ENCODE results near the gene NLRP11. TPM values are rescaled to one million over a fixed set of nuclear protein-coding genes. Genes with fewer than 3 reads are reported as not detected.

NLRP11 gene
- total RNA-seq, 1 experiment from 2014 or later = not detected

GRCh38 chr19:55857974-55858373 is 26.2 kb upstream of the NLRP11 start:
- H3K4ac ChIP-seq (ENCODE audit: low read depth, low read length) = no peak overlapping the region
- H3K27me3 ChIP-seq (ENCODE audit: insufficient read depth, low read length) = no peaks in the 10 kb centered on the region
- no peaks in the 10 kb centered on the region for H3K79me2 ChIP-seq (ENCODE audit: insufficient read depth, low read length)
- no peak overlapping the region for H2AFZ ChIP-seq (ENCODE audit: low read length)
- H2BK20ac ChIP-seq (ENCODE audit: low read depth, low read length, poor library complexity, severe bottlenecking) = no peak overlapping the region
- no peaks in the 10 kb centered on the region for H3K79me1 ChIP-seq (ENCODE audit: insufficient read depth, low read depth, low read length, poor library complexity, severe bottlenecking)
- no peak overlapping the region for H2BK12ac ChIP-seq (ENCODE audit: insufficient read length, low read depth, low read length)
- H3K18ac ChIP-seq (ENCODE audit: insufficient read length, low read depth, low read length) = no peak overlapping the region
- no peak overlapping the region for H3K56ac ChIP-seq (ENCODE audit: insufficient read length, low read depth, low read length)
- no peak overlapping the region for H2BK15ac ChIP-seq (ENCODE audit: low read depth, low read length)
- no peak overlapping the region for H2AK5ac ChIP-seq (ENCODE audit: insufficient read length, low read length)
- no peak overlapping the region for H3T11ph ChIP-seq (ENCODE audit: low read length)
- no peak overlapping the region for H2BK120ac ChIP-seq (ENCODE audit: low read depth, low read length, poor library complexity, severe bottlenecking)
- H3K23me2 ChIP-seq (ENCODE audit: insufficient read length, low read depth, low read length, poor library complexity, severe bottlenecking) = no peaks in the 10 kb centered on the region
- no peak overlapping the region for H4K5ac ChIP-seq (ENCODE audit: insufficient read length, low read depth, low read length)
- no peak overlapping the region for H4K8ac ChIP-seq (replicated peaks; ENCODE audit: insufficient read length, low read depth, low read length)
- Mint-ChIP-seq H3K9me3 (peaks cover 88 to 93% of the 10 kb centered on the region in 2 experiments), H3K27me3 (ENCODE audit: low read depth) (peaks cover 3% of the 10 kb centered on the region), H3K4me3 (no peak overlapping the region), H3K36me3 (ENCODE audit: insufficient read depth in 1 of 3, low read depth in 3 of 3) (peaks cover 6 to 18% (median 10%) of the 10 kb centered on the region in 3 experiments; a peak in 6 of 7 replicates), H3K4me1 (no peaks in the 10 kb centered on the region), H3K27ac (no peak overlapping the region)
- no peak overlapping the region for H4K91ac ChIP-seq (ENCODE audit: insufficient read length, low read depth, low read length)
- peaks cover 90% of the 10 kb centered on the region for H3K9me3 ChIP-seq (ENCODE audit: control insufficient read depth, low read depth, low read length)
- H3K9ac ChIP-seq (ENCODE audit: extremely low read depth, insufficient read length, low read length) = no peak overlapping the region
- H3K4me1 ChIP-seq (ENCODE audit: insufficient read depth, low read length) = no peaks in the 10 kb centered on the region
- H2BK5ac ChIP-seq (ENCODE audit: insufficient read length, low read length) = no peak overlapping the region
- no peak overlapping the region for H3K27ac ChIP-seq (ENCODE audit: insufficient read length, low read depth, low read length)
- H3K14ac ChIP-seq (ENCODE audit: insufficient read depth, low read length) = no peak overlapping the region
- H3K4me2 ChIP-seq (ENCODE audit: insufficient read depth, insufficient read length, low read length) = no peak overlapping the region
- no CpG with 5 or more reads among the region's 23 CpGs for WGBS (ENCODE audit: extremely low coverage, insufficient read length, low lambda C conversion rate)
- no peaks in the 10 kb centered on the region for H4K20me1 ChIP-seq (ENCODE audit: control insufficient read depth, insufficient read depth, insufficient read length)
- no peak overlapping the region for H3K23ac ChIP-seq (ENCODE audit: insufficient read length, low read depth, low read length)
- no peak for TF ChIP-seq CTCF (conservative IDR thresholded peaks at IDR 0.05)
- DNase-seq = no peak

Measured in H9 (cell line).